Progenitor cell of endocrine pancreas (in vitro differentiated cells): Measurements from ENCODE around the gene PHAF1. TPM values are rescaled to one million over a fixed set of nuclear protein-coding genes. Genes with fewer than 3 reads are reported as not detected.

ENCODE experiments used
- DNase-seq: peaks from one replicate; pipeline ENCODE4 v3.0.0; 2021; ENCODE audit warnings: low spot score; ENCODE audit not compliant: unreplicated experiment
- H3K27ac Mint-ChIP-seq: 2 replicates; pipeline ENCODE4 v1.8.0; 2021; ENCODE audit warnings: mild to moderate bottlenecking, moderate library complexity, mixed read lengths
- H3K27me3 Mint-ChIP-seq: 2 replicates; pipeline ENCODE4 v1.8.0; 2021; ENCODE audit warnings: mixed read lengths
- H3K36me3 Mint-ChIP-seq: 2 replicates; pipeline ENCODE4 v1.8.0; 2022; ENCODE audit warnings: mixed read lengths; ENCODE audit not compliant: insufficient read depth
- H3K4me1 Mint-ChIP-seq: 2 replicates; pipeline ENCODE4 v1.8.0; 2021; ENCODE audit warnings: low read depth, mixed read lengths
- H3K4me3 Mint-ChIP-seq: 2 replicates; pipeline ENCODE4 v1.8.0; 2021; ENCODE audit warnings: low read depth, mild to moderate bottlenecking, moderate library complexity, mixed read lengths
- H3K9me3 Mint-ChIP-seq: 2 replicates; pipeline ENCODE4 v1.8.0; 2021; ENCODE audit warnings: low read depth, mixed read lengths
- CTCF ChIP-seq: fragments of 200-600 bp; sonication (generic); IDR thresholded peaks from one replicate; pipeline ENCODE4 v1.5.0; 2021; ENCODE audit warnings: antibody characterized with exemption, mild to moderate bottlenecking; ENCODE audit not compliant: unreplicated experiment
- total RNA-seq: library from RNA; stranded (reverse); gene quantifications from 2 replicates; pipeline ENCODE4 v1.2.1, GENCODE V29; 2021

The PHAF1 gene
- total RNA-seq, 1 donor from 2014 or later = 21.0 TPM

- no peak for TF ChIP-seq CTCF
- Mint-ChIP-seq H3K36me3 (peaks cover 15% of the 10 kb centered on the region), H3K4me1 (peaks cover 2% of the 10 kb centered on the region), H3K9me3 (no peaks in the 10 kb centered on the region), H3K4me3 (no peak overlapping the region), H3K27ac (no peak overlapping the region), H3K27me3 (peaks cover 13% of the 10 kb centered on the region)
- DNase-seq = no peak
Measured at GRCh38 chr16:67146523-67147357, 37.0 kb downstream of the PHAF1 start.

GRCh38 chr16:67147437-67148140, 37.8 kb downstream of the PHAF1 start:
- no peak overlapping the region for H3K27ac Mint-ChIP-seq
- peaks cover 19% of the 10 kb centered on the region for H3K27me3 Mint-ChIP-seq
- peaks cover 2% of the 10 kb centered on the region for H3K4me1 Mint-ChIP-seq
- H3K36me3 Mint-ChIP-seq = peaks cover 15% of the 10 kb centered on the region
- TF ChIP-seq CTCF = no peak
- no peaks in the 10 kb centered on the region for H3K9me3 Mint-ChIP-seq
- no peak for DNase-seq
- no peak overlapping the region for H3K4me3 Mint-ChIP-seq

- Mint-ChIP-seq H3K27ac (no peak overlapping the region), H3K4me3 (no peak overlapping the region), H3K36me3 (peaks cover 13% of the 10 kb centered on the region), H3K4me1 (peaks cover 2% of the 10 kb centered on the region), H3K27me3 (peaks cover 25% of the 10 kb centered on the region), H3K9me3 (no peaks in the 10 kb centered on the region)
- TF ChIP-seq CTCF = no peak
- no peak for DNase-seq
Measured at GRCh38 chr16:67148221-67148620, 38.5 kb downstream of the PHAF1 start.

DNA sequence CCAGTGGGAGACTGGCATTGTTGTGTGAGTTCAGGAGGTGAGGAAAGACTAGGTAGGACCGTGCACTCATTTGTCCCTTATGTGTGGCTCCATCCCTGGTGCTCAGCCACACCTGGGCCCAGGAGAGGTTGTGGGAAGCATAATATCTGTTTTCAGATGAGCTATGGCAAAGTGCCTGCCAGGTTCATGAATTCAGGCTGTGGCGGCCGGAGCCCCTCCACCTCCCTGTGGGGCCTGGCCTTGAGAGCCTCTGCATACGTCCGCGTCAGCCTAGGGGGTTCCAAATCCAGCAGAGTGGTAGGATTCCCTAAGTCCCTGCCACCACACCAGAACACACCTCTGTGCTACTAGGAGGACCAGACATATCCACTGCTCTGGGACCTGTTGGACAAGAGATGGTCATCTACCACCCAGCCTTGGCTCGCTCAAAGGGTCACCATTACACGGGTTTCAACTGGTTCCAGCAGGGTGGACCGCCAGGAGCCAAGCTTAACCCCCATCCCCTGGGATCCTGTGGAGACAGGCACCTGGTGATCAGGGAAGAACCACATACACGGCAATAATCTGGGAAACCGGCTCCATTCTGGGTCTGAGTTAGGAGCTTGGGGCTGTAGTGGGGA, 39.0 kb downstream of the PHAF1 start:
- Mint-ChIP-seq H3K36me3 (peaks cover 10% of the 10 kb centered on the region), H3K4me3 (peak overlapping the region; percentile 11), H3K27me3 (peaks cover 30% of the 10 kb centered on the region), H3K9me3 (no peaks in the 10 kb centered on the region), H3K27ac (no peak overlapping the region), H3K4me1 (peaks cover 2% of the 10 kb centered on the region)
- no peak for DNase-seq
- no peak for TF ChIP-seq CTCF

- H3K4me3 Mint-ChIP-seq = no peak overlapping the region
- no peak overlapping the region for H3K27ac Mint-ChIP-seq
Measured at GRCh38 chr16:67149276-67150046, 39.7 kb downstream of the PHAF1 start.

More at GRCh38 chr16:67149276-67150046, 39.7 kb downstream of the PHAF1 start:
- no peak for TF ChIP-seq CTCF
- Mint-ChIP-seq H3K27me3 (peaks cover 36% of the 10 kb centered on the region), H3K4me1 (peaks cover 2% of the 10 kb centered on the region), H3K9me3 (no peaks in the 10 kb centered on the region), H3K36me3 (peaks cover 10% of the 10 kb centered on the region)
- no peak for DNase-seq
